HG03520 (cell line): ENCODE data around the gene TBCE.
"Not testable (repeated sequence)": the region's sequence is repeated elsewhere in the genome, so short reads cannot be mapped to it uniquely, and the experiment has no call there.

Experiments
- ATAC-seq: cut with Tn5 transposase; IDR thresholded peaks from one replicate; pipeline ENCODE4 v1.9.1; 2021; ENCODE audit warnings: mild to moderate bottlenecking, moderate library complexity; ENCODE audit not compliant: unreplicated experiment

Gene TBCE

GRCh38 chr1:235351441-235351840 is 15.8 kb upstream of the TBCE start:
- no peak for ATAC-seq

DNA sequence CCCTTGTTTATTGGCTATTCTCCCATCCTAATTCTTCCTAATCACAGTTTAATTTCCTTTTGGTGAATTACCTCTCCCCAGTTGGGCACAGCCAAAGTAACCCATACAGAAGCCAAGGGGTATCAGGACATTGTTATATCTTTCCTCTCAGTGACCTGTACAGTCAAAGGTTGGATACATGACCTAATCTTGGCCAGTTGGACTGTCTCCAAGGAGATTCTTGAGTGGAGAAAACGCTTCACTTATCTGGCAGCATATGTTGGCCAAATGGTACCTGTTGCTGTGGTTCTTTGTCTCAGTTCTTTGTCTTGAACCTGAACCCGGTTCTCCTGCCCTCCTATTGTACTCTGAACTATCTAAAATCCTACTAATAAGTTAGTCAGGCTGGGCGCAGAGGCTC is 15.3 kb upstream of the TBCE start:
- no peak for ATAC-seq

- no peak for ATAC-seq
These were observed 9.5 kb upstream of the TBCE start for GRCh38 chr1:235357485-235358373.

- ATAC-seq = no peak
These were observed 8.3 kb upstream of the TBCE start for GRCh38 chr1:235358899-235359298.

GRCh38 chr1:235364189-235364588 is 3.0 kb upstream of the TBCE start:
- ATAC-seq = not testable (repeated sequence)

- ATAC-seq = no peak
These were observed 941 bp upstream of the TBCE start for GRCh38 chr1:235366286-235366685.

DNA sequence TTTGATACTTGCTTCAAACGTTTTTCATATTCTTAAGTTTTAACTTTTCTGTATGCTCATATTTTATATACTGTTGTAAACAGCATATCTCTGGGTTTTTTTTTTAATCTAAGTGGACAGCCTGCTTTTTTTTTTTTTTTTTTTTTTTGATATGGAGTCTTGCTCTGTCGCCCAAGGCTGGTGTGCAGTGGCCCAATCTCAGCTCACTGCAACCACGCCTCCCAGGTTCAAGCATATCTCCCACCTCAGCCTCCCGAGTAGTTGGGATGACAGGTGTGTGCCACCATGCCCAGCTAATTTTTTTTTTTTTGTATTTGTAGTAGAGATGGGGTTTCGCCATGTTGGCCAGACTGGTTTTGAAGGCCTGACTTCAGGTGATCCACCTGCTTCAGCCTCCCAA is 1.2 kb downstream of the TBCE start:
- ATAC-seq = no peak

GRCh38 chr1:235369802-235370201 is 2.6 kb downstream of the TBCE start:
- no peak for ATAC-seq

DNA sequence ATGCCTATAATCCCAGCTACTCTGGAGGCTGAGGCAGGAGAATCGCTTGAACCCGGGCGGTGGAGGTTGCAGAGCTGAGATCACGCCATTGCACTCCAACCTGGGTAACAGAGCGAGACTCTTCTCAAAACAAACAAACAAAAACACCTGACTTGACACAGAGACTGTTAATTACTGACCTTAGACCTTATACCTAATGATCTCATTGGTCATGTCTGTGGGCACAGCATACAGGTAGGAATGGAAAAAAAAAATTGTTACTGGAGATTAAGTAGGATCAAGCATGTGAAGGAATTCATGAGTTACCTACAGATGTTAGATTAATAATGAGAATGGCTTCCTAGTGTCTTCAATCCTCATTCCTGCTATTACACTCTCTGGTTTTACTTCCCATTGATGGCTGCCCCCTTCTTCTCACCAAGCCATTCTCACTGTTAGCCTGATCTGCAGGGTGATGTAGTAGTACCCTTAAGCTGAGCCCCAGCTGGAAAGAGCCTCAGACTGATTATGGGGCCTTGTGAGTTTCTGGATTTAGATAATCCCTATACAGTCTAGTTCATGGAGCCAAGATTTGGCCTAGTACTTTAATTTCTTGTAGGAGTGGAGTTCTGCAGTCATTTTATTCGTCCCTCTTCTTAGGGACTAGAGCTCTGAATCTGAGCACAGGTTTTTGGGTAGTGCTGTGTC is 8.8 kb downstream of the TBCE start:
- no peak for ATAC-seq

DNA sequence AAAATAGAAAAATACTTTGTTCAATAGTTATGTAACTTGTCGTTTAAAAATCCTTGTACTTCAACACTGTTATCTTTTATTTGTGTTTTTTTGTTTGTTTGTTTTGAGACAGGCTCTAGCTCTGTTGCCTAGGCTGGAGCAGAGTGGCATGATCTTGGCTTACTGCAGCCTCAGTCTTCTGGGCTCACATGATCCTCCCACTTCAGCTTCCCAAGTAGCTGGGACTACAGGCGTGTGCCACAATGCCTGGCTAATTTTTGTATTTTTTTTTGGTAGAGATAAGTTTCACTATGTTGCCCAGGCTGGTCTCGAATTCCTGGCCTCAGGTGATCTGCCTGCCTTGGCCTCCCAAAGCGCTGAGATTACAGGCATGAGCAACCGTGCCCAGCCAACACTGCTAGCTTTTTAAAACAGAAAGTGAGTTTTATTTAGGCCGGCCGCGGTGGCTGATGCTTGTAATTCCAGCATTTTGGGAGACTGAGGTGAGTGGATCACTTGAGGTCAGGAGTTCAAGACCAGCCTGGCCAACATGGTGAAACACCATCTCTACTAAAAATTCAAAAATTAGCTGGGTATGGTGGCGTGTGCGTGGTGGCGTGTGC is 11.0 kb downstream of the TBCE start:
- not testable (repeated sequence) for ATAC-seq

GRCh38 chr1:235381955-235382739 is 14.9 kb downstream of the TBCE start:
- ATAC-seq = not testable (repeated sequence)

GRCh38 chr1:235385633-235386032 is 18.4 kb downstream of the TBCE start:
- ATAC-seq = not testable (repeated sequence)

DNA sequence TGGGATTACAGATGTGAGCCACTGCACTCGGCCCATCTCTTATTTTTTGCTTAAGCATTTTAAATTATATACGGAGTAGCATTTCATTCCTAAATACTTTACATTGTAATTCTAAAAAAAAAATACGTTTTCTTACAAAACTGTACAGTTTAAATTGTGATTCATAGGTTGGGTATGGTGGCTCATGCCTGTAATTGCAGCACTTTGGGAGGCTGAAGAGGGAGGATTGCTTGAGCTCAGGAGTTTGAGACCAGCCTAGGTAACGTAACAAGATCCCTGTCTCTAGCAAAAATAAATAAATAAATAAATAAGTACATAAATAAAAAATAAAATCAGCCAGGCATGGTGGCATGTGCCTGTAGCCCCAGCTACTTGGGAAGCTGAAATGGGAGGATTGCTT is 24.6 kb downstream of the TBCE start:
- ATAC-seq = no peak

- ATAC-seq = no peak
These were observed 30.5 kb downstream of the TBCE start for GRCh38 chr1:235397733-235398132.

DNA sequence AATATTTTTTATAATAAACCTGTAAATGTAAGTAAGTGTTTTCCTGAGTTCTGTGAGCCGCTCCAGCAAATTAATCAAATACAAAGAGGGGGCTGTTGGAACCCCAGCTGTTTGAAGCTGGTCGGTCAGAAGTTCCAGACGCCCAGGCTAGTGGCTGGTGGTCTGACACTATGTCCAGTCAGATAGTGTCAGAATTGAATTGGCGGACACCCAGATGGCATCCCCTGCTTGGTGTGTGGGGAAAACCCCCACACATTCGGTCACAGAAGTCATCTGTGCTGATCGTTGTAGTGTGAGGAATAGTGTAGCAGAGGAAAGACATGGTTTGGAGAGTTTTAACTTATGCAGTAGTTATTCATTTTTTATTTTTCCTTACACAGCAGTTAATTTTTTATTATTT is 32.4 kb downstream of the TBCE start:
- no peak for ATAC-seq

DNA sequence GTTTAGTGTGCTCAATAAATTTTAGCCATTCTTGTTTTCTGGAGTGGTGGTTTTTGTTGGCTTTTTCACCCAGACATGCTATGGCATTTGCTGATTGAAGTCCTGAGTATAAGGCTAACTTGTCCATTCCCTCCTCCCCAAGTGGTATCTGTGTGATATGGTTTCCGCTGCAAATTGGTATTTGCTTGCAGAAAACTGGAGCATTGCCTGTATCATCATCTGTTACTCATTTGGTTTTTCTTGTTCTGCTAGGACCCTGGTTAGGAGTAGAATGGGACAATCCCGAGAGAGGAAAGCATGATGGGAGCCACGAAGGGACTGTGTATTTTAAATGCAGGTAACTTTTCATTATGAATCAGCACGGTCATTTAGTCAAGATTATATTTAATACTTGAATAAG is 34.0 kb downstream of the TBCE start:
- no peak for ATAC-seq

- ATAC-seq = no peak
These were observed 35.4 kb downstream of the TBCE start for GRCh38 chr1:235402457-235403200.

DNA sequence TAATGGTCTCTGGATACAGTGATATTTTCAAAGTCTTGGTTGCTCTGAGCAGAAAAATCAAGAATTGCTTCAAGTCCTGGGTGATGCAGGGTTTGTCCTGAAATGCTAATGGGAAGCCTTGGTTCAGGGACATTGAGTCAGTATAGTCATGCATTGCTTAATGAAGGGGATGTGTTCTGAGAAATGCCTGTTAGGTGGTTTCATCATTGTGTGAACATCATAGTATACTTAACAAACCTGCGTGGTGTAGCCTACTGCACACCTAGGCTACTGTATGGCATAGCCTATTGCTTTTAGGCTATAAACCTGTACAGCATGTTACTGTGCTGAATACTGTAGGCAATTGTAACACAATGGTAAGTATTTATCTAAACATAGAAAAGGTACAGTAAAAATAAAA is 36.4 kb downstream of the TBCE start:
- ATAC-seq = no peak

- no peak for ATAC-seq
These were observed 37.0 kb downstream of the TBCE start for GRCh38 chr1:235404190-235404589.

DNA sequence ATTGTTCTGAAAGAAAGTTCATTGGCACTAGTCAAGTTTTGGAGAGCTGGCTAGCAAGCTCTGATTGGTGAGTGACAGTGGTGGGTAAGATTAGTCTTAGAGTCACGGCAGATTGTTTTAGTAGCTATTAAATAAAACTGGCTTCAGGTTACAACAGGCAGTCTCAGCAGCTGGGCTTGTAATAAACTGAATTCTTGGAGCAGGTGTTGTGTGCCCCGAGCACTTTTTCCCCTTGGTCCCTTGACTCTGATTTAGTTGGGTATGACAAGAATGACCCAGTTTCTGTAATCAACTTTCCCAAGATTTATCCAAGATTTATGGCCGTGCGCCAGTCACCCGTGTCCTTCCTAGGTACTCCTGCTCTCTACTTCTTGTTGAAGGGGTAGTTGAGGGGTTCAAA is 40.2 kb downstream of the TBCE start:
- no peak for ATAC-seq
